Activated CD4-positive, CD25-positive, alpha-beta regulatory T cell treated with anti-CD3 and anti-CD28 coated beads, Interleukin-2, amount 50 U/mL, for 72 hours (primary cell): ENCODE data around the gene CCDC141.

Source experiments
- DNase-seq: peaks from one replicate; pipeline ENCODE4 v3.0.0; 2021

CCDC141 gene

DNA sequence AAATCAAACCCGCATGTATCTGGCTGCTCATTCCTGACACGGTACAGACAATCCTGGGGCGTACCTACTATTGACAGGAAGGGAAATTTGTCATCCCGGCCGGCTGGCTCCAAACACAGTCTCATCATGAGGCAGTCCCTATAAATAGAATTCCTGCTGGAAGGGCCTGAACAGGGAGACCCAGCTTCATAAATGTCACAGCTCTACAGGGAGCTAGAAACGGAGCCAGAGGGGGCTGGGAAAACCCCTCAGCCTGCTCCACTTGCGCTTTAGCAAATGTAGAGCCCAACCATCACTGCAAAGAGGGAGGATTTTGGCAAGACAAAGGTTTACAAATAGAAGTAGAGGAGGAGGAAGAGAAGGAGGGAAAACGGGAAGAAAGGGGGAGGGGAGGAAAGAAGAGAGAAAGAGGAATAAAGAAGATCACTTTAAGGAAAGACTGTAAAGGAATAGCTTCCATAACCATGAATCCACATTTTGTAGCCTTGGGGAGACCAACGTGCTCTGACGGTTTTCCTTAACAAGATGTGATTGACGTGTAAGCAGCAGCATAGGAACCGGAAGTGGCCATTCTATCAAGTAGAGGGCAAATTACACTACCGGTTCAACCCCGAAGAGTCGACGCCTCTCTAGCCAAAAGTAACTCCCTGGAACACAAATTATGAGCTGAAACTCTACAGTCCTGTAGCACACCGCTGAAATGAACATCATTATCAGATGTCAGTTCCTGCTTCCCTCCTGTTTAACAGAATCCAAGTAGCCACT, 185.9 kb downstream of the CCDC141 start:
- no peak for DNase-seq

DNA sequence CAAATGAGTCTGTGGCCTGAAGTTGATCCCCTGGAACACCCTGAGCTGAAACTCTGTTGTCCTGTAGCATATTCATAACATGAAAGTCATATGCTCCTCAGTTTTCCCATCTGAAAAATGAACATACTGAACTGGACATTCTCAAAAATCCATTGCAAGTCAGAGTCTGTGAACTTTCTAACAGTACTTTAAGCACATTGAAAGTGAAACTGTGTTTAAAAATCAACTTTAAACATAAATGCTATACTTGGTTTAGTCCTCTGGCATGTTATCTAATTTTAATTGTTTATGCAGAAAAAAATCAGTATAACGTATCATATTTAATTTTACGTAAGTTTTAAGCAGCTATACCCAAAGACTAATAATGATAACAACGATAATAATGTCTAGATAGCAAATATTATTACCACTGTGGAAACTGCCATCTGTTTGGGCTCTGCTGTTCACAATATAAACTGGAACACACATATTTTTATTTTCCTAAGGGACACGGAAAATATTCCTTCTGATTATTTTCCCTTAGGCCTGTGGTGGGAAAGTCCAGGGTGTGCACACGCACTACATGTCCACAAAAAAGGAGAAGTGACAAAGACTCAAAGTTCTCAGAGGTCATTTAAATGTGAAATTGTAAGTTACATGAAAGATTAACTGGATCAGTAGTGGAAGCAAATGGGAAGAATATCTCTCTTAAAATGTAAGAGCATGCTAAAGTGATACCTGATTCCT, 186.6 kb downstream of the CCDC141 start:
- DNase-seq: no peak

DNA sequence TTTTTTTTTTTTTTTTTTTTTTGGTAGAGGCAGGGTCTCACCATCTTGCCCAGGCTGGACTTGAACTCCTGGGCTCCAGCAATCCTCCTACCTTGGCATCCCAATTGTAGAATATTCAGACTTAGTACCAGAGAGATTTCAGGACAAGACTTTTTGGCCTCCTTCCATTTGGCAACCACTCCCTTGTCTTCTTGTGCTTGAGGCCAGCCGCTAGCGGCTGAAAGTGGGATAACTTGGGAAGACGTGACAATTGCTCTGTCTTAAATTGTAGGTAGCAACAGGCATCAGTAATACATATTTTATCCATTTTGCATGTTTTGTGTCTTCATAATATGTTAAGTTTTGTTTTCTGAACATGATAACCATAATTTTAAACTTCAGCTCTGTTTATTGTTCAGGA, 189.4 kb downstream of the CCDC141 start:
- no peak for DNase-seq

DNA sequence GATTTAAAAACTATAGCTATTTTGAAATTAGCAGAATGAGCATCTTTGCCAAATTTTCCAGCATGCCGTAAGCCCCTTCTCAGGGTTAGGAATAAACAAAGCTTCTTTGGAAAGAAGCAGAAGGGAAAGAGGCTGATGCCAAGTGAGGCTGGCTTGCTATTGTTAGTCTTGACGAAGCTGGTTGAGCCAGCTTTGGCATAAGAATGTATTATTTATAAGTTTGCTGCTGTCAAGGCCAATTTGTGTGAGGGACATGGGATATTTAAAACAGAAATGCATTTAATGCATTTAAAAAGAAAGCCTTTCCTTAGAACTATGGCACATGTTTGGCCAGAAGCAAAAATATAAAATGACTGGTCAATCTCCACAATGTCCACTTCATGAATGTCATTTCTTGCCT, 190.2 kb downstream of the CCDC141 start:
- no peak for DNase-seq

DNA sequence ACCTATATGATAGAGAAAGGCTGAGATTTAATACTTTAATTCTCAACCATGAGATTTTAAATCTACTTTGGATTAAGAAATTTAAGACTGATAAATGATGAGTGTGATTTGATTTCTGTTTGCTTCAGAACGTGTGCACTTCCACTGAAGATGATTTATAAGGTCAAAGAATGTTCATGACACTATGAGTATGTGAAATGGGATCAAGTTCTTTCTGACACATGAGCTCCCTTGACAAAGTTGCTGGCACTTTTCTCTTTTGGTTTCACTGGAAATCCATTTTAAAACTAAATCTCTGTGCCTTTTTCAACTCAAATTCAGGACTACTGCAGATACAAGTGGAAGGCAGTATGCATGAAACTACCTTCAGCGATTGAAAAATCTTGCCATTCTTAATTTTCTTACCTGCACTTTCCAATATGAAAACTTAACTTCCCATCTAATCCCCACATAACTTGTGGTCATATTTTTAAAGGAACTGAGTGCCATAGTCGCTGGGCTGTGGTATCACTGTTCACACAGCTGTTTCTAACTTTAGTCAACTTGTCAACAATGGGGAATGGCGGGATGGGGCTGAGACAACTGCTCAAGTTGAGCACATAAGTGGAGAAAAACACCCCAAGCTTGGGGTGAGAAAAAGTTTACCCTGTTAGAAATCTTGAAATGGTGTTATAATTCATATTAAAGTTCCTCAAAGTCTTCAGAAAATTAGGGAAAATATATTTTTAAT, 190.9 kb downstream of the CCDC141 start:
- DNase-seq: no peak

GRCh38 chr2:178855151-178855550, 194.8 kb downstream of the CCDC141 start:
- no peak for DNase-seq

- no peak for DNase-seq
Observed at GRCh38 chr2:178848335-178848734, 201.6 kb downstream of the CCDC141 start.

- no peak for DNase-seq
Observed at GRCh38 chr2:178846458-178846802, 203.5 kb downstream of the CCDC141 start.

- no peak for DNase-seq
Observed at GRCh38 chr2:178845566-178846457, 204.1 kb downstream of the CCDC141 start.

DNA sequence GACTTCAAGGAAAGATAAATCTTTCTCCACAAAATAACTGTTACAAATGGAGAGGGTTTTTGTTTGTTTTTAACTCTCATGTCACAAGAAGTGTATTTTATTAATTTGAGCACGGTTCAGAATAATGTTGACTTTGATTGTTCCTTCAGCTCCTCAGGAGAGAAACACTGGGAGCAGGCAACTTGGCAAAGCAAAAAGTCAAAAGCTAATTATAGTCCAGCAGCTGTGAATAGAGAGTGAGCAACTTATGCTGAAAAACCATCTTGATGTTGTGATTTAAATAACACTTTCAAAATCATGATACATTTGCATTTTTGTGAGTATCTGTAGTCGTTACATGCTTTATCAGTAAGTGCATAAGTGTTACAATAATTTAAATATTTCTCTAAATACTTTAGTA, 205.2 kb downstream of the CCDC141 start:
- DNase-seq: no peak

GRCh38 chr2:178844269-178844668, 205.7 kb downstream of the CCDC141 start:
- no peak for DNase-seq

DNA sequence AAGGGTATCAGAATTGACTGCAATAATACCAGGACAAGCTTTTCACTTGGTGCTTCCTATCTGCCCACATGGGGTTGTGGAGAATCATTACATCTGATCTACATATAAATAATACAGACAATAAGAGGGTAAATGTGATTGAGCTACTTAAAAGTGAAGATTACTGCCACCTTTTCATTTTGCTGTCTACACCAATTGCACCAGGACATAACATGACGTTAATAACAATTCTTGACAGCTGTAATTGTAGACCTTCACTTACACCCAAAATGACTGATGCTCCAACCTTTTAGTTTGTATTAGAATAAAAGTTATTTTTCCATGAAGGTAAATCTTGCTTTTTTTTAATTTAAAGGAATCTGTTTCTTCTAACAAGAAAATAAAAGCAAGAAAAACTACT, 206.2 kb downstream of the CCDC141 start:
- no peak for DNase-seq

DNA sequence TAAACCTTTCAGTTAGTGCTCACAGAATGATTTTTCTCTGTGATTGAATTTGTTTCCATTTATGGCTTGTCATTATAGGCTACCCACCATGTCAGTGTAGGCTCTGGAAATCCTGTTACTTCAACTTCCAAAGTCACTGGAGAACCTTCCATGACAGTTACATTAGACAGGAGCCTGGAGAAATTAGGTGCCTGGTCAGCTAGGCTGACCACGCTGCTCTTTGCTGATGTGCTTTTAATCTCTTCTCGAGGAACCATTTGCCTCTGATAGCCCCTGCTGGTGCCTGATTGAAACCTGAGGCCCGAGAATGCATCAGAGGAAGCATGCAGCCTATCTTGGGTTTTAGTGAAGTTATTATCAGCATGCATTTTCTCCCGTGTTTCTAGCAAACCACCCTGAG, 213.1 kb downstream of the CCDC141 start:
- DNase-seq: no peak

DNA sequence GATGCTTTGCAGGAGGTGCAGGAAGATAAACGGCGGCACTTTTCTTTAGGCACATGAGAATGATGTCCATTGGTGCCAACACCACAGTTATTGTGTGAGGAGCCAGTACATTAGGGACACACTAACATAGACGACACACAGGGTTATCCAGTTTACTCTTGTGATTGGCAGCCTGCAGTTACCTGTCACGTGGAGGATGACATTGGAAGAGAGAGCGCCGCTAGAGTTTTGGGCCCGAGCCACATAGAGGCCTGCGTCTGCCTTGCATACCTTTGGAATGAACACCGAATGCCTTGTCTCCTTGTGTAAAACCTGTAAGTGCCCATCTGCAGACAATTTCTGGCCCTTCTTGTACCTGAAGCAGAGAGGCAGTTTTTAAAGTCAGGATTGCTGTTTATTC, 215.9 kb downstream of the CCDC141 start:
- DNase-seq: no peak

- DNase-seq: no peak
Observed at GRCh38 chr2:178833382-178833781, 216.6 kb downstream of the CCDC141 start.

DNA sequence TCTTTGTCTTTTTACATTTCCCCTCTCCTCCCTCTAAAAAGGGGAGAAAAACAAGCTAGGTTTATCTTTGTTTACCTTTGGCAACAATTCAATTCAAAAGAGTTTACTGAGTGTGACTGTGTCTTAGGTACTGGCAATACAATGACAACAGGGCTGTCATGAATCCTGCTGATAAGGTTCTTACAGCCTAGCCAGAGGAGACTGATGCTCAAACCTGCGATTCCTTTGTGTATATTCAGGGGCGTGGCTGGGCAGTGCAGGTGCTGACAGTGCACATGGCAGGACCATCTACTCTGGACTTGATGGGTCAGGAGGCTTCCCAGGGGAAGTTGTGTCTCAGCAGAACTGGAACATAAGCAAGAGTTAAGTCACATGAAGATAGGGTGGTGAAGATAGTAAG, 219.5 kb downstream of the CCDC141 start:
- no peak for DNase-seq

DNA sequence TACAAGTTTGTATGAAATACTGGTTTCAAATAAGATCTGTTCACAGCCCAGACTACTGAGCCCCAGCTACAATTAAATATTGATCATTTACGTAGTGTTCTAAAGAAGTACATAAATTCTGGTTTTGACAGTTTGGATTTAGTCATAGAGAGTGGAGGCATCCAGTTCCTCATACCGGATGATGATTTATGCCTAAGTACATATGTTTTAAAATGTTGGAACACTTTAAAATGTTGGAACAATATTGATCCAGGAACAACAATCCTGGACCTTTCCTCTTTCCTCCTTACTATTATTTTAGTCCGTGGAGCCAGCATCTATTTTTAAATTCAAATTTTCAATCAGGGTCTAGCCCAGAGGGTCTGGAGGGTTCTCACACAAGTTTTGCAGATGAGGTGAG, 220.0 kb downstream of the CCDC141 start:
- no peak for DNase-seq

GRCh38 chr2:178829299-178829960, 220.5 kb downstream of the CCDC141 start:
- DNase-seq: no peak

DNA sequence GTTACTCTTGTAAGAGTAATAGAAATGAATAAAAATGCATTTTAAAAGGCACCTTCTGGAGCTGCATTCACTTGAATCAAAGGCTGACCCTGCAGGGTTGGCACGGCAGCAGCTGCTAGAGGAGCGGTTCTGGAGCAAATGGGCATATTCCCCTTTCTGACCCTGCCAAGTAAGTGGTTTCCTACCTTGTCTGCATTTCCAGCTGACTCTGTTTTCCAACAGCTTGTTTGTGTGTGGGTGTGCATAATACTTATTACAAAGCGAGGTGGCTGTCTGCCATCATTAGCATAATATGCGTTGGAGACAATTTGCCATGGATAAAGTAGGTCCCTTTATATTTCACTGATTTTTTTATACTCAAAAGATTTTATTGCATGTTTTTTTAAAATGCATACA, 221.5 kb downstream of the CCDC141 start:
- DNase-seq: no peak

- DNase-seq: no peak
Observed at GRCh38 chr2:178827739-178828485, 222.0 kb downstream of the CCDC141 start.

DNA sequence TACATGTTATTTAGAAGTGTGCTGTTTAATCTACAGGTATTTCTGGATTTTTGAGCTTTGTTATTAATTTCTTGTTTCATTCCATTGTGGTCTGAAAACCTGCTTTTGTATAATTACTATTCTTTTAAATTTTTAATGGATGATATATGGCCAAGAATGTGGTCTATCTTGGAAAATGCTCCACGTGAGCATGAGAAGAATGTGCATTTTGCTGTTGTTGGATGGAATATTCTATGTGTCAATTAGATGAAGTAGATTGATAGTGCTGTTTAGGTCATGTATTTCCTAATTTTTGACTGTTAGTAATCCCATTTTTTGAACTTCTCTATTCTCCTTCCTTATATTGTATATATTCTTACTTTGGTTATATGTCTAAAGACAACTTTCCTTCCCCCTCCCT, 222.8 kb downstream of the CCDC141 start:
- no peak for DNase-seq

GRCh38 chr2:178825183-178825582, 224.8 kb downstream of the CCDC141 start:
- no peak for DNase-seq
